Psoas muscle (tissue), 8 donors: ENCODE measurements around the gene EFTUD2. TPM values are rescaled to one million over a fixed set of nuclear protein-coding genes. Genes with fewer than 3 reads are reported as not detected.

Experiments
- ATAC-seq, 4 donors: fragments of 200-7000 bp; cut with Tn5 transposase; one replicate each; pipeline ENCODE4 v1.9.1; 2020; ENCODE audit warnings: moderate library complexity in 3 of 4, mild to moderate bottlenecking in 2 of 4
- DNase-seq, 2 donors: peaks; one replicate each; pipeline ENCODE4 v3.0.0-alpha.2; 2020
- H3K27ac ChIP-seq: fragments of 200-600 bp; one replicate; pipeline ENCODE4 v1.8.0; 2022
- H3K27me3 ChIP-seq, 3 donors: fragments of 200-600 bp in 1 of 3; one replicate each; pipeline versions ENCODE4 v1.6.1 to v1.8.0; 2013 to 2022; ENCODE audit warnings: low read length in 2 of 3, mild to moderate bottlenecking in 2 of 3, moderate library complexity in 1 of 3; ENCODE audit not compliant: insufficient read depth in 3 of 3
- H3K36me3 ChIP-seq, 2 donors: fragments of 200-600 bp in 1 of 2; one replicate each; pipeline versions ENCODE4 v1.6.1 to v1.8.0; 2013 to 2022; ENCODE audit warnings: low read depth in 1 of 2, mild to moderate bottlenecking in 1 of 2, moderate library complexity in 1 of 2; ENCODE audit not compliant: insufficient read depth in 1 of 2
- H3K4me1 ChIP-seq: fragments of 200-600 bp; one replicate; pipeline ENCODE4 v1.8.0; 2022
- H3K4me3 ChIP-seq: fragments of 200-600 bp; one replicate; pipeline ENCODE4 v1.8.0; 2022; ENCODE audit warnings: mild to moderate bottlenecking
- H3K9me3 ChIP-seq: fragments of 200-600 bp; one replicate; pipeline ENCODE4 v1.8.0; 2022
- CTCF ChIP-seq: fragments of 200-600 bp; IDR thresholded peaks from one replicate; pipeline ENCODE4 v1.8.0; 2022; ENCODE audit warnings: antibody characterized with exemption
- WGBS, 3 donors: extraction: QIAGEN DNeasy Blood & Tissue Kit; methylation state at CpG; one replicate each; pipeline versions ENCODE4 v1.1.6 to v1.1.7; 2013; 5-methylcytosine and 5-hydroxymethylcytosine counted together
- intact Hi-C, 2 donors: fragments of 100-400 bp; cut with DNase I; formaldehyde crosslinking; loops; one replicate each; pipeline versions ENCODE4 v1.11.0 to v1.14.2; 2022
- polyA plus RNA-seq, 3 donors: library from polyadenylated mRNA; stranded (reverse); fragments of 200-250 nt; gene quantifications; one replicate each; pipeline ENCODE4 v1.2.3, GENCODE V29; 2013
- total RNA-seq, 4 donors: library from RNA; stranded (reverse); fragmentation: NEBNext Ultra II Directional in 2 of 4; extraction: Animal tissue kit (Norgen Biotek cat#: 25700) in 2 of 4; gene quantifications; one replicate each; pipeline versions ENCODE4 v1.2.1 to v1.2.4, GENCODE V29; 2021 to 2023
- donor health status: healthy with polysubstance abuse.
- donor health status: DM: no; HTN: no; CAD: no; lungs with moderate emphysema.
- donor health status: Bipolar disorder and iron deficiency.
- donor health status: healthy.
- donor health status: DM: yes; HTN: yes; CAD: no.
- donor health status: DM: no; HTN: no; CAD: no.
- donor health status: DM: no; HTN: no; CAD: no.
- donor health status: DM: yes; HTN: yes; CAD: no.

Gene EFTUD2
- total and polyA plus RNA-seq, 7 donors = 46.0 to 114 (median 102) TPM

GRCh38 chr17:44887971-44888954 is 11.0 kb downstream of the EFTUD2 start:
- ATAC-seq (no peak), DNase-seq (no peak)
- intact Hi-C loops = no loop called here
- no peak overlapping the region for H3K4me3 ChIP-seq
- H3K4me1 ChIP-seq = no peaks in the 10 kb centered on the region
- no peak for TF ChIP-seq CTCF
- no peaks in the 10 kb centered on the region for H3K9me3 ChIP-seq
- no peaks in the 10 kb centered on the region for H3K27me3 ChIP-seq
- H3K27ac ChIP-seq = no peak overlapping the region
- H3K36me3 ChIP-seq = peaks cover 12 to 76% of the 10 kb centered on the region in 2 donors
- WGBS, 3 donors = 76 to 84% (median 78%) methylated on average over 10 of the region's 10 CpGs

GRCh38 chr17:44887016-44887415 is 12.2 kb downstream of the EFTUD2 start:
- H3K4me3 ChIP-seq = no peak overlapping the region
- H3K27me3 ChIP-seq = no peaks in the 10 kb centered on the region
- 56 to 76% (median 61%) methylated on average over 1 of the region's 1 CpG for WGBS, 3 donors
- peaks cover 17 to 76% of the 10 kb centered on the region in 2 donors for H3K36me3 ChIP-seq
- DNase-seq (no peak), ATAC-seq (no peak)
- intact Hi-C loops = no loop called here
- TF ChIP-seq CTCF = no peak
- H3K9me3 ChIP-seq = no peaks in the 10 kb centered on the region
- H3K27ac ChIP-seq = no peak overlapping the region
- H3K4me1 ChIP-seq = no peaks in the 10 kb centered on the region

DNA sequence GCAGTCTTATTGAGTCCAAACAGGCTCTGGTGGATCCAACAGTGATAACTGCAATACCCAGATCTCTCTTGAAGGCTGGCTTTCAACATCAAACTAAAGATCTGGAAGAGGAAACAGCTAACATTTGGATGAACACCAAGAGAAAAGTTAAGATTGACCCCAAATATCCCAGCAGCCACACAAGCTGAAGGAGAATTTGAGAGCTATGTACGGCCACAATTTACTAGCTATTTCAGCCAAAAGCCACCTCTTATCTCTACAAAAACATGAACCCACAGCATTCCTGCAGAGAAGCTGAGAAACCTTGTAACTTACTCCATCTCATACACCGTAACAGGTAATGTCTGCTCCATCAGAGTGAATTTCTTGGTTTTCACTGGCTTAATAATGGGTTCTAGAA is 14.3 kb downstream of the EFTUD2 start:
- Histone ChIP-seq H3K27me3 (no peaks in the 10 kb centered on the region), H3K4me3 (no peak overlapping the region)
- 94 to 100% (median 96%) methylated on average over 2 of the region's 2 CpGs for WGBS, 3 donors

DNA sequence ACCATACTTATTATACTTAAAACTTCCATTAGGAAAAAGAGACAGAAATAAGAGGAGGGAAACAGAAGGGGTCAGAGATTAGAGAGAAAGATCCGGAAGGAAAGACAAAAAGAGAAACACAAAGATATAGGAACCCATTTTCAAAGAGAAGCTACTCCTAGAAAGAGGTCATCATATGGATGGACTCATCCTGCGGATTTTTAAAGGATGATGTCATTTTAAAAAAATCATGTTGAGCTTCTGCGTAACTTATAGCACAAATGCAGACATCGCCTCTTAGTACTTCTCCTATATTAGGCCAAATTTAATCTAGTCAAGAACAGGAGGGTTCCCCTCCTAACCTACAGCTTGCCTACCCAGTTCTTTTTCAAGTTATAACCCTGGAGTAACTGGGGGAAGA is 18.1 kb downstream of the EFTUD2 start:
- intact Hi-C loops = no loop called here
- ATAC-seq = no peak
- WGBS, 3 donors = 87 to 92% (median 91%) methylated on average over 4 of the region's 4 CpGs

More for the DNA sequence above, 14.3 kb downstream of the EFTUD2 start:
- intact Hi-C loops = no loop called here
- H3K4me1 ChIP-seq = no peaks in the 10 kb centered on the region
- H3K27ac ChIP-seq = no peak overlapping the region
- H3K9me3 ChIP-seq = no peaks in the 10 kb centered on the region
- H3K36me3 ChIP-seq = peaks cover 21 to 81% of the 10 kb centered on the region in 2 donors
- TF ChIP-seq CTCF = no peak
- DNase-seq (no peak), ATAC-seq (no peak)

More for the DNA sequence above, 18.1 kb downstream of the EFTUD2 start:
- Histone ChIP-seq H3K27me3 (no peaks in the 10 kb centered on the region), H3K27ac (no peak overlapping the region), H3K9me3 (no peaks in the 10 kb centered on the region), H3K4me1 (no peaks in the 10 kb centered on the region), H3K36me3 (peaks cover 26 to 97% of the 10 kb centered on the region in 2 donors), H3K4me3 (no peak overlapping the region)
- no peak for TF ChIP-seq CTCF
- DNase-seq = no peak
